A549 (cell line): ENCODE data around the gene ZNF385A.

ENCODE experiments used
- MYC ChIP-seq: IDR thresholded peaks from 2 replicates; pipeline ENCODE4 v1.6.1; 2012; ENCODE audit warnings: mild to moderate bottlenecking, inconsistent platforms, low read length, improper control_type of control experiment, borderline replicate concordance
- RAD21 ChIP-seq, 2 experiments: fragments of >200 bp in 1 of 2; sonication (Bioruptor Twin) in 1 of 2; formaldehyde crosslinking in 1 of 2; IDR thresholded peaks in 1 of 2; conservative IDR thresholded peaks in 1 of 2; 2 replicates in 1 of 2; 3 replicates in 1 of 2; pipeline ENCODE4 v1.6.1; 2012 to 2018; ENCODE audit warnings: inconsistent platforms in 1 of 2
- TF ChIP-seq, protein P1 (sequence below): fragments of >200 bp; sonication (Bioruptor Twin); formaldehyde crosslinking; IDR thresholded peaks from 3 replicates; pipeline ENCODE4 v1.5.1; 2016

DNA sequence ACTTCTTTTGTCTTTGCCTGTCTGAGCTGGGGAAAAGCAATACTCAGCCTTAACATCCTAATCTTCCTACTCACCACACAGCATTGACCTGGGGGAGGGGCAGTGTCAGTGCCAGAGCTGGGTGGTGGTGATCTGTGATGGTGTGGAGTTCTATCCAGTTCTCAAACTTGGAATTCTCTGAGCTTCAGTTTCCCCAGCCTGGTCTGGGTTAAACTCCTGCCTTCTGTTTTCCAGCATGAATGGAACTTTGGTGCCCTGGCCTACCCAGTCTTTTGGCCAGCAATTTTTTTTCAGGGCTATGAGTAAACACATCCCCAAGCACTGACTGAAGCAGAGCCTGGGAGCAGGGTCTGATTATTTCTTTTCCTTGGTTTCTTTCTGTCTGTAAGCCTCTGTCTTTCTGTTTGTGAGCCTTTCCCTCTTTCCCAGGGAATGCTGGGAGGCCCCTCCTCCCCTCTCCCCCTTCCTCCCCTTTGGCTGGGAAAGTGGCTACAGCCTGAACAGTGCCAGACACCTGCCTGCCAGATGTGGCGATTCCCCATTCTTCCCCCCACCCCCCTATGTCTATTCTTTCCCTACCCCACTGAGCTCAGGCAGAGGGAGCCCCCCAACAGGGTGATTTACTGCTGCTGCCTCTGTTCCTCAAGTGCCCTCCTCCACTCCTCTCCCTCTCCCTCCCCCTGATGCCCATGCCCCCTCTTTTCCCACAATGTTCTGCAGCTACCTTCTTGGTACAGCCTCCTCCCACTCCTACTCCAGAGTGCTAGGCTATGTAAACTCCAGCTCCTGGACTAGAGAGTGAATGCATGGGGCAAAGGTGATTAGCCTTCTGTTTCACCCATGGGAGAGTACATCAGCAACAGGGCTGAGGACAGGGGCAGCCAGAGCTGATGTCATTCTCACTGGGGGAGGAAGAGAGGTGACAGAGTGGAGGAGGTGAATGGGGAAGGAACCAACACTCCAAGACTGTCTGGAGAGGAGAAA is 31.4 kb downstream of the ZNF385A start:
- TF ChIP-seq, protein P1, sequence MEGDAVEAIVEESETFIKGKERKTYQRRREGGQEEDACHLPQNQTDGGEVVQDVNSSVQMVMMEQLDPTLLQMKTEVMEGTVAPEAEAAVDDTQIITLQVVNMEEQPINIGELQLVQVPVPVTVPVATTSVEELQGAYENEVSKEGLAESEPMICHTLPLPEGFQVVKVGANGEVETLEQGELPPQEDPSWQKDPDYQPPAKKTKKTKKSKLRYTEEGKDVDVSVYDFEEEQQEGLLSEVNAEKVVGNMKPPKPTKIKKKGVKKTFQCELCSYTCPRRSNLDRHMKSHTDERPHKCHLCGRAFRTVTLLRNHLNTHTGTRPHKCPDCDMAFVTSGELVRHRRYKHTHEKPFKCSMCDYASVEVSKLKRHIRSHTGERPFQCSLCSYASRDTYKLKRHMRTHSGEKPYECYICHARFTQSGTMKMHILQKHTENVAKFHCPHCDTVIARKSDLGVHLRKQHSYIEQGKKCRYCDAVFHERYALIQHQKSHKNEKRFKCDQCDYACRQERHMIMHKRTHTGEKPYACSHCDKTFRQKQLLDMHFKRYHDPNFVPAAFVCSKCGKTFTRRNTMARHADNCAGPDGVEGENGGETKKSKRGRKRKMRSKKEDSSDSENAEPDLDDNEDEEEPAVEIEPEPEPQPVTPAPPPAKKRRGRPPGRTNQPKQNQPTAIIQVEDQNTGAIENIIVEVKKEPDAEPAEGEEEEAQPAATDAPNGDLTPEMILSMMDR = no peak
- TF ChIP-seq RAD21 (conservative IDR thresholded peaks at IDR 0.05 in 1 of 2, IDR thresholded peaks at IDR 0.05 in 1 of 2) (no peak), MYC (no peak)
